H1 (cell line): Measurements from ENCODE around the gene SPATS1. TPM values are rescaled to one million over a fixed set of nuclear protein-coding genes. Genes with fewer than 3 reads are reported as not detected.
"Not testable (repeated sequence)": the region's sequence is repeated elsewhere in the genome, so short reads cannot be mapped to it uniquely, and the experiment has no call there.

Source experiments
- CTCF ChIA-PET: fragments of 300-600 bp; sonication (Branson Sonifier 250); formaldehyde crosslinking; loops from one replicate; lab custom pipeline; 2021; ENCODE audit not compliant: partially characterized antibody; lab: Charles Lee
- POLR2A ChIA-PET: fragments of 300-600 bp; sonication (Branson Sonifier 250); formaldehyde crosslinking; loops from one replicate; lab custom pipeline; 2021; ENCODE audit warnings: inconsistent platforms; ENCODE audit not compliant: partially characterized antibody; lab: Charles Lee
- DNase-seq, 2 experiments: peaks; one replicate each; pipeline versions ENCODE4 v3.0.0 to v3.0.0-alpha.2; 2010 to 2022; ENCODE audit warnings: low spot score in 2 of 2, low read depth in 1 of 2, mixed read lengths in 1 of 2
- FAIRE-seq: peaks from 2 replicates; lab custom pipeline; 2011; peaks lifted over from hg19 to GRCh38; lab: Jason Lieb, UNC
- H2AFZ ChIP-seq: 2 replicates; pipeline ENCODE4 v1.8.1; 2012; ENCODE audit warnings: low read length, inconsistent platforms
- H2AK5ac ChIP-seq: 2 replicates; pipeline ENCODE4 v1.6.1; 2013; ENCODE audit warnings: low read depth, low read length
- H2BK120ac ChIP-seq: replicated peaks from 2 replicates; pipeline ENCODE3; 2013; ENCODE audit warnings: low read depth, low read length, inconsistent platforms
- H2BK12ac ChIP-seq: 2 replicates; pipeline ENCODE4 v1.6.1; 2013; ENCODE audit warnings: low read depth, low read length
- H2BK15ac ChIP-seq: 2 replicates; pipeline ENCODE4 v1.6.1; 2013; ENCODE audit warnings: low read length
- H2BK20ac ChIP-seq: 2 replicates; pipeline ENCODE4 v1.6.1; 2013; ENCODE audit warnings: low read length
- H2BK5ac ChIP-seq: 2 replicates; pipeline ENCODE4 v1.6.1; 2013; ENCODE audit warnings: low read depth, low read length
- H3K14ac ChIP-seq: 2 replicates; pipeline ENCODE4 v1.6.1; 2013; ENCODE audit warnings: inconsistent platforms; ENCODE audit not compliant: insufficient read length
- H3K18ac ChIP-seq: 2 replicates; pipeline ENCODE4 v1.6.1; 2013; ENCODE audit warnings: low read length; ENCODE audit errors: extremely low read depth
- H3K23ac ChIP-seq: 2 replicates; pipeline ENCODE4 v1.6.1; 2013; ENCODE audit warnings: inconsistent platforms; ENCODE audit not compliant: insufficient read length
- H3K23me2 ChIP-seq: 2 replicates; pipeline ENCODE4 v1.6.1; 2013; ENCODE audit warnings: low read depth, low read length
- H3K27ac ChIP-seq: 2 replicates; pipeline ENCODE4 v1.6.1; 2011; ENCODE audit warnings: low read depth, low read length, inconsistent platforms
- H3K27me3 ChIP-seq, 4 experiments: replicated peaks in 1 of 4; 1 replicate in 1 of 4; 2 replicates in 3 of 4; pipeline versions ENCODE4 v1.6.1 to v1.8.1; 2011 to 2013; ENCODE audit warnings: low read length in 3 of 4, mild to moderate bottlenecking in 3 of 4, inconsistent platforms in 2 of 4, mixed read lengths in 2 of 4, moderate library complexity in 1 of 4; ENCODE audit not compliant: control insufficient read depth in 3 of 4, insufficient read depth in 3 of 4; ENCODE audit errors: extremely low read depth in 1 of 4
- H3K36me3 ChIP-seq, 4 experiments: 2 replicates each; pipeline versions ENCODE4 v1.6.1 to v1.8.1; 2011 to 2013; ENCODE audit warnings: mild to moderate bottlenecking in 4 of 4, low read length in 3 of 4, moderate library complexity in 2 of 4, control low read depth in 1 of 4, inconsistent platforms in 1 of 4; ENCODE audit not compliant: insufficient read depth in 4 of 4, control insufficient read depth in 2 of 4
- H3K4ac ChIP-seq: replicated peaks from 2 replicates; pipeline ENCODE3; 2013; ENCODE audit warnings: low read length, low read depth, mixed read lengths, inconsistent platforms; ENCODE audit not compliant: insufficient read length
- H3K4me1 ChIP-seq, 4 experiments: replicated peaks in 1 of 4; 1 replicate in 1 of 4; 2 replicates in 3 of 4; pipeline versions ENCODE4 v1.6.1 to v1.8.1; 2011 to 2013; ENCODE audit warnings: low read length in 3 of 4, inconsistent platforms in 2 of 4, mixed read lengths in 1 of 4; ENCODE audit not compliant: insufficient read depth in 4 of 4, control insufficient read depth in 3 of 4
- H3K4me2 ChIP-seq, 2 experiments: 2 replicates each; pipeline versions ENCODE4 v1.6.1 to v1.8.1; 2011 to 2013; ENCODE audit warnings: low read depth in 2 of 2, low read length in 2 of 2, control low read depth in 1 of 2, inconsistent platforms in 1 of 2, mild to moderate bottlenecking in 1 of 2; ENCODE audit not compliant: insufficient read depth in 1 of 2
- H3K4me3 ChIP-seq, 4 experiments: fragments of 200-600, 300-600 bp in 1 of 4; sonication (generic), shearing (Covaris generic), sonication (Bioruptor Twin) in 1 of 4; 2 replicates each; pipeline versions ENCODE4 v1.5.1 to v1.8.1; 2011 to 2016; ENCODE audit warnings: low read length in 4 of 4, low read depth in 3 of 4, control low read depth in 2 of 4, inconsistent platforms in 2 of 4, mild to moderate bottlenecking in 2 of 4, mixed read lengths in 1 of 4, moderate library complexity in 1 of 4; ENCODE audit not compliant: insufficient read depth in 2 of 4; ENCODE audit errors: extremely low read depth in 1 of 4
- H3K56ac ChIP-seq: replicated peaks from 2 replicates; pipeline ENCODE3; 2013; ENCODE audit warnings: low read depth, mild to moderate bottlenecking, mixed read lengths, low read length, inconsistent platforms; ENCODE audit not compliant: insufficient read length
- H3K79me1 ChIP-seq: 2 replicates; pipeline ENCODE4 v1.6.1; 2013; ENCODE audit warnings: low read depth, low read length, control low read depth
- H3K79me2 ChIP-seq, 2 experiments: 2 replicates each; pipeline versions ENCODE4 v1.6.1 to v1.8.1; 2012 to 2013; ENCODE audit warnings: low read length in 2 of 2, mild to moderate bottlenecking in 2 of 2, inconsistent platforms in 1 of 2; ENCODE audit not compliant: insufficient read depth in 2 of 2, control insufficient read depth in 1 of 2
- H3K9ac ChIP-seq, 4 experiments: replicated peaks in 1 of 4; 1 replicate in 1 of 4; 2 replicates in 3 of 4; pipeline versions ENCODE4 v1.6.1 to v1.8.1; 2011 to 2013; ENCODE audit warnings: low read depth in 3 of 4, low read length in 3 of 4, control low read depth in 2 of 4, mild to moderate bottlenecking in 2 of 4, moderate library complexity in 2 of 4, inconsistent platforms in 1 of 4; ENCODE audit errors: extremely low read depth in 1 of 4
- H3K9me3 ChIP-seq, 2 experiments: 2 replicates each; pipeline versions ENCODE4 v1.6.1 to v1.8.1; 2012 to 2013; ENCODE audit warnings: mild to moderate bottlenecking in 2 of 2, moderate library complexity in 2 of 2, control low read depth in 1 of 2, inconsistent platforms in 1 of 2, low read depth in 1 of 2, low read length in 1 of 2, mixed read lengths in 1 of 2; ENCODE audit not compliant: insufficient read depth in 2 of 2
- H4K20me1 ChIP-seq, 2 experiments: replicated peaks in 1 of 2; 2 replicates each; pipeline versions ENCODE3 to v1.8.1; 2011 to 2013; ENCODE audit warnings: inconsistent platforms in 2 of 2, low read length in 2 of 2, mild to moderate bottlenecking in 1 of 2; ENCODE audit not compliant: insufficient read depth in 2 of 2, control insufficient read depth in 1 of 2
- H4K5ac ChIP-seq: 2 replicates; pipeline ENCODE4 v1.6.1; 2013; ENCODE audit warnings: low read length, low read depth, mixed read lengths, inconsistent platforms; ENCODE audit not compliant: insufficient read length
- H4K8ac ChIP-seq: 2 replicates; pipeline ENCODE4 v1.8.0; 2013; ENCODE audit warnings: mild to moderate bottlenecking, moderate library complexity, low read length, inconsistent platforms; ENCODE audit not compliant: insufficient read depth; ENCODE audit errors: extremely low read depth
- H4K91ac ChIP-seq: replicated peaks from 2 replicates; pipeline ENCODE3; 2013; ENCODE audit warnings: low read length, mixed read lengths, inconsistent platforms; ENCODE audit not compliant: insufficient read length
- MAFK ChIP-seq: IDR thresholded peaks from 2 replicates; pipeline ENCODE4 v1.6.1; 2012; ENCODE audit warnings: low read depth, mild to moderate bottlenecking, improper control_type of control experiment, low read length
- WGBS, 2 experiments: shearing (Covaris generic) in 1 of 2; methylation state at CpG; one replicate each; pipeline versions ENCODE4 v1.1.6 to v1.1.7; 2013 to 2015; ENCODE audit warnings: low lambda C conversion rate in 2 of 2, mixed read lengths in 2 of 2, inconsistent platforms in 1 of 2, low coverage in 1 of 2, missing lambda C conversion rate in 1 of 2; ENCODE audit not compliant: insufficient replicate concordance in 2 of 2, insufficient coverage in 1 of 2, insufficient read length in 1 of 2; ENCODE audit errors: extremely low coverage in 1 of 2, missing lambda C conversion rate in 1 of 2; 5-methylcytosine and 5-hydroxymethylcytosine counted together
- polyA plus RNA-seq, 7 experiments: library from polyadenylated mRNA; depleted of rRNA in 3 of 7; stranded (reverse) in 5 of 7; unstranded in 2 of 7; fragments of >200 nt in 5 of 7; fragments of 200-250 nt in 2 of 7; gene quantifications; 1 replicate in 5 of 7; 2 replicates in 1 of 7; 4 replicates in 1 of 7; pipeline versions ENCODE4 v1.2.1 to v1.2.3, GENCODE V29; 2011 to 2013; ENCODE audit warnings: missing spikeins in 2 of 7, mixed read lengths in 2 of 7
- total RNA-seq: library from RNA; stranded (reverse); fragmentation: NEBNext Ultra II Directional; extraction: Animal tissue kit (Norgen Biotek cat#: 25700); gene quantifications from 2 replicates; pipeline ENCODE4 v1.2.1, GENCODE V29; 2021

The SPATS1 gene
- total and polyA plus RNA-seq, 2 of the 8 experiments (the other 6 are each of a cell fraction or from before 2014, with no cell fraction given) = not detected

GRCh38 chr6:44312901-44313788 is 29.3 kb upstream of the SPATS1 start, which contains the start of gene AARS2 (continued):
- no peak; the same call in 1 of the 2 replicates for TF ChIP-seq MAFK

- H3K27ac ChIP-seq, H4K8ac ChIP-seq, H2BK12ac ChIP-seq, H2AK5ac ChIP-seq, H2BK20ac ChIP-seq, H3K4me3 ChIP-seq, H3K23ac ChIP-seq, H3K14ac ChIP-seq, H3K18ac ChIP-seq, H3K4ac ChIP-seq, FAIRE-seq, H3K9me3 ChIP-seq, DNase-seq, H3K56ac ChIP-seq, H4K20me1 ChIP-seq, H2AFZ ChIP-seq, H2BK120ac ChIP-seq, H3K9ac ChIP-seq, H3K4me1 ChIP-seq, H3K4me2 ChIP-seq, H3K27me3 ChIP-seq, H4K91ac ChIP-seq, H4K5ac ChIP-seq, H2BK15ac ChIP-seq, H3K79me1 ChIP-seq, H3K23me2 ChIP-seq, H2BK5ac ChIP-seq: not testable (repeated sequence)
- 97% methylated on average over 8 of the region's 8 CpGs; no CpG with 5 or more reads in 1 of the 2 experiments for WGBS, 2 experiments
- Histone ChIP-seq H3K79me2 (peaks cover 0 to 13% of the 10 kb centered on the region in 2 experiments; a peak in 2 of 4 replicates), H3K36me3 (peaks cover 7 to 23% (median 19%) of the 10 kb centered on the region in 4 experiments; a peak in 7 of 8 replicates)
- ChIA-PET POLR2A (interaction anchor here (0.7 to 5.6 kb wide), 7 partner anchors 13 to 68 kb away, joined by 3 to 80 read pairs (median 5); partner anchors contain the start of genes HSP90AB1 and SLC35B2), CTCF (interaction anchor here (0.8 to 9.9 kb wide), 13 partner anchors 10 to 816 kb away, joined by 3 to 108 read pairs (median 5); no protein-coding TSS in a partner anchor)
Observed at GRCh38 chr6:44314657-44315056, 27.8 kb upstream of the SPATS1 start.
